PFSK-1 (cell line): ENCODE measurements around the gene DNAH17.

ENCODE experiments used
- POLR2AphosphoS5 ChIP-seq: IDR thresholded peaks from 2 replicates; pipeline ENCODE4 v1.6.1; 2012; ENCODE audit warnings: low read depth, mild to moderate bottlenecking, control low read depth, low read length, moderate library complexity
- SIN3A ChIP-seq: IDR thresholded peaks from 2 replicates; pipeline ENCODE4 v1.6.1; 2012; ENCODE audit warnings: mild to moderate bottlenecking, low read length, moderate library complexity, borderline replicate concordance; ENCODE audit not compliant: insufficient read depth
- TAF1 ChIP-seq: IDR thresholded peaks from 2 replicates; pipeline ENCODE4 v1.6.1; 2012; ENCODE audit warnings: low read length, control low read depth, borderline replicate concordance; ENCODE audit not compliant: insufficient read depth
- TF ChIP-seq, protein P1 (sequence below), 2 experiments: IDR thresholded peaks; 2 replicates each; pipeline versions ENCODE4 v1.6.1 to v1.8.0; 2011 to 2012; ENCODE audit warnings: low read depth in 2 of 2, low read length in 2 of 2, control low read depth in 1 of 2, inconsistent platforms in 1 of 2, mild to moderate bottlenecking in 1 of 2, moderate library complexity in 1 of 2; ENCODE audit not compliant: insufficient read depth in 1 of 2

DNA sequence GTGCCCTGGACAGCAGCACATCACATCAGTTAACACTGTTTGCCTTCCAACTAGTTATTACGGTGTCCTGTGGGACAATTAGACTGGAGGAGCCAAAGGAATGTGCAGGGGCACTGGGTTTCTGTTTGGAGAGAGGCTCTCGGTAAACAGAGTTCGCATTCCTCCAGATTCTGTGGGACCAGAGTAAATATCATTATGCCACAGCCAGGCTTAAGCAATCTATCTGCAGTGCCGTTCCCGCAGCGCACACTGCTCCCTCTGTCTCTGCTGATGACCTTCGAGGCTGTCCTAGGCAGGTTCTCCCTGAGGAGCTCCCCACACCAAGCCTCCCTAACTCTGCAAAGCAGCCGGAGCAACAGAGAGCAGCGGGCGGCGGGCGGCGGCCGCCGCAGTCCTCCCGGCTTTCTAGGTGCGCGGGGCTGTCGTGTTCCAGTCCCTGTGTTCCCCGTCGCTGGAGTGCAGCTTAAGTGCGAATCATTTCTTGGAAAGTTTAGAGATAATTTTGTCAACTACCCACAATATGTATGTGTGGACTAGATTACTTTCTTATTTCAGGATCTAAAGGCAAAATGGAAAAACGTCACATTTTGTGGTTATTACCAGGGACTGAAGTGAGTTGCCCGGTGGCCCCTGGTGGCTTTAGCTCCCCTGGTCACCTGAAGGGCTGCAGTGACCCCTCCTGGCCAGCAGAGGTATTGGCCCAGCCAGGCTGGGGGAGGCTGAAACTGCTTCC lies 155.5 kb downstream of the DNAH17 start:
- no peak for TF ChIP-seq POLR2AphosphoS5
- TF ChIP-seq, protein P1, sequence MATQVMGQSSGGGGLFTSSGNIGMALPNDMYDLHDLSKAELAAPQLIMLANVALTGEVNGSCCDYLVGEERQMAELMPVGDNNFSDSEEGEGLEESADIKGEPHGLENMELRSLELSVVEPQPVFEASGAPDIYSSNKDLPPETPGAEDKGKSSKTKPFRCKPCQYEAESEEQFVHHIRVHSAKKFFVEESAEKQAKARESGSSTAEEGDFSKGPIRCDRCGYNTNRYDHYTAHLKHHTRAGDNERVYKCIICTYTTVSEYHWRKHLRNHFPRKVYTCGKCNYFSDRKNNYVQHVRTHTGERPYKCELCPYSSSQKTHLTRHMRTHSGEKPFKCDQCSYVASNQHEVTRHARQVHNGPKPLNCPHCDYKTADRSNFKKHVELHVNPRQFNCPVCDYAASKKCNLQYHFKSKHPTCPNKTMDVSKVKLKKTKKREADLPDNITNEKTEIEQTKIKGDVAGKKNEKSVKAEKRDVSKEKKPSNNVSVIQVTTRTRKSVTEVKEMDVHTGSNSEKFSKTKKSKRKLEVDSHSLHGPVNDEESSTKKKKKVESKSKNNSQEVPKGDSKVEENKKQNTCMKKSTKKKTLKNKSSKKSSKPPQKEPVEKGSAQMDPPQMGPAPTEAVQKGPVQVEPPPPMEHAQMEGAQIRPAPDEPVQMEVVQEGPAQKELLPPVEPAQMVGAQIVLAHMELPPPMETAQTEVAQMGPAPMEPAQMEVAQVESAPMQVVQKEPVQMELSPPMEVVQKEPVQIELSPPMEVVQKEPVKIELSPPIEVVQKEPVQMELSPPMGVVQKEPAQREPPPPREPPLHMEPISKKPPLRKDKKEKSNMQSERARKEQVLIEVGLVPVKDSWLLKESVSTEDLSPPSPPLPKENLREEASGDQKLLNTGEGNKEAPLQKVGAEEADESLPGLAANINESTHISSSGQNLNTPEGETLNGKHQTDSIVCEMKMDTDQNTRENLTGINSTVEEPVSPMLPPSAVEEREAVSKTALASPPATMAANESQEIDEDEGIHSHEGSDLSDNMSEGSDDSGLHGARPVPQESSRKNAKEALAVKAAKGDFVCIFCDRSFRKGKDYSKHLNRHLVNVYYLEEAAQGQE (IDR thresholded peaks at IDR 0.05; ENCODE audit: insufficient read depth in 1 of 2, low read depth in 2 of 2, low read length in 2 of 2) = no peak
- TF ChIP-seq TAF1 = no peak
- TF ChIP-seq SIN3A = no peak
